ENCODE data around the gene IDH3A. TPM values are rescaled to one million over a fixed set of nuclear protein-coding genes. Genes with fewer than 3 reads are reported as not detected.
A peak's percentile ranks its signal among the peaks of the same experiment; 100 is the strongest.

The IDH3A gene
- total RNA-seq, 1 donor from 2014 or later = 48.7 TPM

GRCh38 chr15:78108300-78109084 is 40.7 kb upstream of the IDH3A start:
- peak; percentile 88 for DNase-seq (ENCODE audit: low spot score)
- no peak overlapping the region for H3K27ac Mint-ChIP-seq (ENCODE audit: unreplicated experiment)
- H3K4me1 Mint-ChIP-seq (ENCODE audit: low read depth) = peaks cover 2% of the 10 kb centered on the region
- no peak overlapping the region for H3K4me3 Mint-ChIP-seq (ENCODE audit: unreplicated experiment)
- no peaks in the 10 kb centered on the region for H3K9me3 Mint-ChIP-seq (ENCODE audit: low read depth)
- H3K36me3 Mint-ChIP-seq (ENCODE audit: low read depth) = peaks cover 2% of the 10 kb centered on the region
- H3K27me3 Mint-ChIP-seq (ENCODE audit: low read depth) = no peaks in the 10 kb centered on the region
- peak; percentile 94 for TF ChIP-seq CTCF (IDR thresholded peaks at IDR 0.05)

DNA sequence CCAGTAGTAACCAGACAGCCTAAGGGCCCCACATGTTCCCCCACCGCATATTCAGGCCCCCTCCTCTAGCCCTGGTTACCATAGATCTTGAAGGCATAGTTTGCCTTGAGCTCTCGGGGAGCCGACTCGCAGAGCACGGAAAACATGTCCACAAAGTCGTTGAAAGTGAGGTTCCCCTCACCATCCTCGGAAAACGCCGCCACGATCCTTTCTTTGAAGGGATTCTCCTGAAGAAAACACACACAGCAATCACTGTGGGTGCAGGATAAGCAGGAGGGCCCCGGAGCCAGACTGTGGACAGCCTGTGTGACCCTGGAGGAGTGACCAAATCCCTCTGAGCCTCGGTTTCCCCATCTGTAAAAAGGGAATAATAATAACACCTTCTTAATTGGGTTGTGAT is 40.0 kb upstream of the IDH3A start:
- no peaks in the 10 kb centered on the region for H3K9me3 Mint-ChIP-seq (ENCODE audit: low read depth)
- H3K36me3 Mint-ChIP-seq (ENCODE audit: low read depth) = peaks cover 2% of the 10 kb centered on the region
- no peaks in the 10 kb centered on the region for H3K4me1 Mint-ChIP-seq (ENCODE audit: low read depth)
- H3K27ac Mint-ChIP-seq (ENCODE audit: unreplicated experiment) = no peak overlapping the region
- no peak overlapping the region for H3K4me3 Mint-ChIP-seq (ENCODE audit: unreplicated experiment)
- no peaks in the 10 kb centered on the region for H3K27me3 Mint-ChIP-seq (ENCODE audit: low read depth)
- DNase-seq (ENCODE audit: low spot score) = peak; percentile 59
- TF ChIP-seq CTCF (IDR thresholded peaks at IDR 0.05) = no peak

DNA sequence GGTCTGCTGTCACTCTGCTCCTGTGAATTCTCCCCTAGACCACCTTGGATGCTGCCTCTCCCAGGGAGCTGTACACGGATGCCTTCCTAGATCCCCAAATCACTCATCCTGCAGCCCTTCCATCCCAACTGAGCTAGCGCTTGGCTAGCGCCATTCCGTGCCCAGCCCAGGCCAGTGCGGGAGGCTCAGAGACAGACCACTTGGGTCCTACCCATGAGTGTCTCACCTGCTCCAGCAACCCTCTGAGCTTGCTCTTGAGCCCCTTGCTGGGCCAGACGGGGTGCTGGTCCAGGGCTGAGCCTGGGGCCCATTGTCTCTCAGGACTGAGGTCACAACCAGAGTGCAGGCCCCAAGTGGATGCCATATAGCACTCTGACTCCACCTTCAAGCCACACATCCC is 39.1 kb upstream of the IDH3A start:
- H3K9me3 Mint-ChIP-seq (ENCODE audit: low read depth) = no peaks in the 10 kb centered on the region
- TF ChIP-seq CTCF (IDR thresholded peaks at IDR 0.05) = no peak
- no peaks in the 10 kb centered on the region for H3K27me3 Mint-ChIP-seq (ENCODE audit: low read depth)
- H3K4me3 Mint-ChIP-seq (ENCODE audit: unreplicated experiment) = no peak overlapping the region
- H3K36me3 Mint-ChIP-seq (ENCODE audit: low read depth) = no peaks in the 10 kb centered on the region
- H3K27ac Mint-ChIP-seq (ENCODE audit: unreplicated experiment) = no peak overlapping the region
- no peaks in the 10 kb centered on the region for H3K4me1 Mint-ChIP-seq (ENCODE audit: low read depth)
- peak; percentile 64 for DNase-seq (ENCODE audit: low spot score)

DNA sequence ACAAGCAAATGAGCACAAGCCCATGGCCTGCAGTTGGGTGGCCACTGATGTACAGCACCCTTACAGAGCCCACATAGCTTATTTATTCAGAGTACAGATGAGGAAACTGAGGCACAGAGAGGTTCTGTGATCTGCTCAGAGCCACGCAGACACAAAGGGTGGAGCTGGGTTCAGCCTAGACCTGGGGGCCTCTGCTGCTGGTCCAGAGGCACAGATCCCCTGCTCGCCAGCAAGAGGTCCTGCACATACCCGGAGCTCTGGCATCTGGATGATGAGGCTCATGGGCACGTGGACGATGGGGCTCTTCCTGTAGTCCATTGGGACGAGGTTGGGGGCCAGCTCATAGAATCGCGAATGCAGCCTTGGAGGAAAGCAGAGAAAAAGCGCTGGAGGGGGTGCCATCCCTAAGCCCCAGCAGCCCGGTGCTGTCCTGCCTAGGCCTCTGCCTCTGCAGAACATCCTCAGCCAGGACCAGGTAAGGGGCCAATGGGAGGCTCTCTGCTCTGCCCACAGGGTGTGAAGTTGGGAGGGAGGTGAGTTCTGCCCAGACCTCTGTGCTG is 38.2 kb upstream of the IDH3A start:
- no peaks in the 10 kb centered on the region for H3K9me3 Mint-ChIP-seq (ENCODE audit: low read depth)
- H3K27me3 Mint-ChIP-seq (ENCODE audit: low read depth) = no peaks in the 10 kb centered on the region
- no peak overlapping the region for H3K27ac Mint-ChIP-seq (ENCODE audit: unreplicated experiment)
- DNase-seq (ENCODE audit: low spot score) = peak; percentile 59
- no peaks in the 10 kb centered on the region for H3K36me3 Mint-ChIP-seq (ENCODE audit: low read depth)
- no peak overlapping the region for H3K4me3 Mint-ChIP-seq (ENCODE audit: unreplicated experiment)
- TF ChIP-seq CTCF (IDR thresholded peaks at IDR 0.05) = no peak
- no peaks in the 10 kb centered on the region for H3K4me1 Mint-ChIP-seq (ENCODE audit: low read depth)

GRCh38 chr15:78111788-78112187 is 37.4 kb upstream of the IDH3A start:
- no peaks in the 10 kb centered on the region for H3K4me1 Mint-ChIP-seq (ENCODE audit: low read depth)
- DNase-seq (ENCODE audit: low spot score) = peak; percentile 61
- H3K27ac Mint-ChIP-seq (ENCODE audit: unreplicated experiment) = no peak overlapping the region

More at GRCh38 chr15:78111788-78112187, 37.4 kb upstream of the IDH3A start:
- no peak overlapping the region for H3K4me3 Mint-ChIP-seq (ENCODE audit: unreplicated experiment)
- H3K27me3 Mint-ChIP-seq (ENCODE audit: low read depth) = no peaks in the 10 kb centered on the region
- TF ChIP-seq CTCF (IDR thresholded peaks at IDR 0.05) = no peak
- no peaks in the 10 kb centered on the region for H3K9me3 Mint-ChIP-seq (ENCODE audit: low read depth)
- H3K36me3 Mint-ChIP-seq (ENCODE audit: low read depth) = no peaks in the 10 kb centered on the region

Measured in chondrocyte (in vitro differentiated cells).